HEK293 (cell line): Measurements from ENCODE around the gene FKBP5.

Source experiments
- CTCF ChIP-seq: fragments of 450-650 bp; formaldehyde crosslinking; IDR thresholded peaks from 2 replicates; pipeline ENCODE4 v1.5.1; 2016; ENCODE audit warnings: missing biosample characterization, missing genetic modification characterization
- KLF16 ChIP-seq: fragments of 450-650 bp; formaldehyde crosslinking; IDR thresholded peaks from 2 replicates; pipeline ENCODE4 v1.5.1; 2017; ENCODE audit warnings: missing biosample characterization, missing genetic modification characterization
- PRDM10 ChIP-seq: fragments of 450-650 bp; formaldehyde crosslinking; IDR thresholded peaks from 2 replicates; pipeline ENCODE4 v1.5.1; 2016; ENCODE audit warnings: missing biosample characterization, missing genetic modification characterization
- REST ChIP-seq: fragments of 450-650 bp; formaldehyde crosslinking; IDR thresholded peaks from 2 replicates; pipeline ENCODE4 v1.5.1; 2016; ENCODE audit warnings: missing biosample characterization, missing genetic modification characterization
- TCF7L2 ChIP-seq: IDR thresholded peaks from 2 replicates; pipeline ENCODE4 v1.6.1; 2011; ENCODE audit warnings: low read depth, mild to moderate bottlenecking, inconsistent platforms, low read length, moderate library complexity, borderline replicate concordance
- ZBTB7A ChIP-seq: fragments of 450-650 bp; formaldehyde crosslinking; IDR thresholded peaks from 2 replicates; pipeline ENCODE4 v1.5.1; 2016; ENCODE audit warnings: low read depth, missing biosample characterization, missing genetic modification characterization
- ZFP3 ChIP-seq: fragments of 450-650 bp; formaldehyde crosslinking; IDR thresholded peaks from 2 replicates; pipeline ENCODE4 v1.5.1; 2016; ENCODE audit warnings: low read depth, missing biosample characterization, missing genetic modification characterization
- ZNF10 ChIP-seq: fragments of 450-650 bp; formaldehyde crosslinking; IDR thresholded peaks from 2 replicates; pipeline ENCODE4 v1.5.1; 2017; ENCODE audit warnings: missing biosample characterization, missing genetic modification characterization
- ZNF24 ChIP-seq: fragments of 450-650 bp; formaldehyde crosslinking; IDR thresholded peaks from 2 replicates; pipeline ENCODE4 v1.5.1; 2016; ENCODE audit warnings: missing biosample characterization, missing genetic modification characterization
- ZNF366 ChIP-seq: fragments of 450-650 bp; formaldehyde crosslinking; conservative IDR thresholded peaks from 2 replicates; pipeline ENCODE4 v1.5.1; 2016; ENCODE audit warnings: missing biosample characterization, missing genetic modification characterization
- ZNF518A ChIP-seq: fragments of 450-650 bp; formaldehyde crosslinking; conservative IDR thresholded peaks from 2 replicates; pipeline ENCODE4 v1.5.1; 2016; ENCODE audit warnings: low read depth, missing biosample characterization, missing genetic modification characterization
- ZNF521 ChIP-seq: fragments of 450-650 bp; formaldehyde crosslinking; IDR thresholded peaks from 2 replicates; pipeline ENCODE4 v1.5.1; 2017; ENCODE audit warnings: missing biosample characterization, mild to moderate bottlenecking, missing genetic modification characterization
- ZNF830 ChIP-seq: fragments of 450-650 bp; IDR thresholded peaks from 2 replicates; pipeline ENCODE4 v1.5.0; 2018; ENCODE audit warnings: missing biosample characterization, missing genetic modification characterization, low read depth, mild to moderate bottlenecking, moderate library complexity
- ZSCAN4 ChIP-seq: fragments of 450-650 bp; formaldehyde crosslinking; IDR thresholded peaks from 2 replicates; pipeline ENCODE4 v1.5.1; 2017; ENCODE audit warnings: missing biosample characterization, missing genetic modification characterization

- no peak for TF ChIP-seq ZSCAN4 (tag by site-specific recombination)
- no peak for TF ChIP-seq CTCF
- no peak for TF ChIP-seq ZNF830 (tag by site-specific recombination)
- no peak for TF ChIP-seq ZNF366 (tag by site-specific recombination)
- TF ChIP-seq ZNF518A (tag by site-specific recombination): no peak
- no peak for TF ChIP-seq PRDM10 (tag by site-specific recombination)
- TF ChIP-seq REST: no peak
- TF ChIP-seq KLF16 (tag by site-specific recombination): no peak
- TF ChIP-seq ZNF24 (tag by site-specific recombination): no peak
- no peak for TF ChIP-seq ZFP3 (tag by site-specific recombination)
- TF ChIP-seq ZNF10 (tag by site-specific recombination): no peak
- TF ChIP-seq ZNF521 (tag by site-specific recombination): no peak
- no peak for TF ChIP-seq ZBTB7A (tag by site-specific recombination)
- no peak for TF ChIP-seq TCF7L2
Observed at GRCh38 chr6:35663447-35664235, 25.1 kb downstream of the FKBP5 start.
